DND-41 (cell line): Measurements from ENCODE around the gene SLC22A15.

Source experiments
- CTCF ChIP-seq: IDR thresholded peaks from 2 replicates; pipeline ENCODE4 v1.5.1; 2012; ENCODE audit warnings: borderline replicate concordance, low read length, moderate library complexity, mild to moderate bottlenecking; ENCODE audit not compliant: poor library complexity, severe bottlenecking; ENCODE audit errors: extremely low read depth
- EZH2 ChIP-seq: IDR thresholded peaks from 3 replicates; pipeline ENCODE4 v1.6.1; 2012; ENCODE audit warnings: borderline replicate concordance, low read depth, mild to moderate bottlenecking, moderate library complexity, low read length, inconsistent platforms; ENCODE audit not compliant: severe bottlenecking

DNA sequence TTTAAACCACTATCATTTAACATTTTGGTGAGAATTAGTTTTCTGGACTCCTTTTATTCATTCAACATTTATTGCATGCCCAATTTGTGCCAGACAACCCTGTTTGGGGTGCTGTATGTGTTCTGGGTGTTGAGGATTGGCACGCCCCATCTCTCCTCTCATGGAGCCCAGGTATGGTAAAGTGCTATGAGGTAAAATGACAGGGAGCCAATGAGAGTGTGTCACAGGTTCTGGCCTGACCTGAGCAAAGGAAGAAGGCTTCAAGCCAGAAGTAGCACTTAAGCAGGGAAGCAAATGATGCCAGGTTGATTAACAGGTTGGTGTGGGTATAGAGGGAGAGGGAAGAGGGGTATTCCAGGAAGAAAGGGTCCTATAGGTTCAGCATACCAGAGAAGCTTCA is 21.1 kb upstream of the SLC22A15 start:
- no peak for TF ChIP-seq CTCF
- TF ChIP-seq EZH2, result no peak
